OCI-LY3 (cell line): ENCODE measurements around the gene CCDC69.

ENCODE experiments used
- H2AFZ ChIP-seq: fragments of 200-600, 300-600 bp; shearing (Covaris generic); 2 replicates; pipeline ENCODE4 v1.6.0; 2014; ENCODE audit warnings: antibody characterized with exemption, low read depth, low read length
- H3K27ac ChIP-seq: fragments of 200-600, 300-600 bp; sonication (generic); 2 replicates; pipeline ENCODE4 v1.5.1; 2014; ENCODE audit warnings: mild to moderate bottlenecking, low read length, moderate library complexity, mixed read lengths
- H3K27me3 ChIP-seq: fragments of 200-600, 300-600 bp; sonication (generic); 2 replicates; pipeline ENCODE4 v1.6.1; 2014; ENCODE audit warnings: low read depth, low read length, mixed read lengths
- H3K36me3 ChIP-seq: fragments of 200-600, 300-600 bp; sonication (generic); replicated peaks from 2 replicates; pipeline ENCODE3; 2014; ENCODE audit warnings: low read depth, low read length, mixed read lengths
- H3K4me1 ChIP-seq: fragments of 300-600, 200-600 bp; sonication (generic); 2 replicates; pipeline ENCODE4 v1.6.1; 2014; ENCODE audit warnings: low read length, mixed read lengths
- H3K4me2 ChIP-seq: fragments of 200-600, 300-600 bp; sonication (generic); 2 replicates; pipeline ENCODE4 v1.6.1; 2014; ENCODE audit warnings: low read length, mixed read lengths
- H3K4me3 ChIP-seq: fragments of 300-600, 200-600 bp; sonication (generic); 2 replicates; pipeline ENCODE4 v1.5.1; 2014; ENCODE audit warnings: antibody characterized with exemption, mild to moderate bottlenecking, low read length, moderate library complexity
- H3K79me2 ChIP-seq: fragments of 300-600, 200-600 bp; shearing (Covaris generic); 2 replicates; pipeline ENCODE4 v1.6.1; 2014; ENCODE audit warnings: mild to moderate bottlenecking, low read length, mixed read lengths
- H3K9ac ChIP-seq: fragments of 300-600, 200-600 bp; shearing (Covaris generic); 2 replicates; pipeline ENCODE4 v1.6.0; 2014; ENCODE audit warnings: mild to moderate bottlenecking, low read length, moderate library complexity
- H3K9me3 ChIP-seq: fragments of 200-600, 300-600 bp; shearing (Covaris generic); 2 replicates; pipeline ENCODE4 v1.6.1; 2014; ENCODE audit warnings: low read length, mixed read lengths; ENCODE audit not compliant: insufficient read depth
- H4K20me1 ChIP-seq: fragments of 200-600, 300-600 bp; sonication (generic); 2 replicates; pipeline ENCODE4 v1.6.1; 2016; ENCODE audit warnings: low read length, mixed read lengths; ENCODE audit not compliant: insufficient read depth
- CTCF ChIP-seq: fragments of 200-600, 300-600 bp; sonication (generic); IDR thresholded peaks from 2 replicates; pipeline ENCODE4 v1.5.1; 2014; ENCODE audit warnings: antibody characterized with exemption, low read length, low read depth
- EZH2phosphoT487 ChIP-seq: fragments of 200-600 bp; shearing (Covaris generic); IDR thresholded peaks from 2 replicates; pipeline ENCODE4 v1.6.1; 2018; ENCODE audit warnings: antibody characterized with exemption, mixed run types, low read depth

CCDC69 gene

GRCh38 chr5:151167022-151167421 lies 56.9 kb downstream of the CCDC69 start:
- no peaks in the 10 kb centered on the region for H4K20me1 ChIP-seq
- H3K79me2 ChIP-seq = no peaks in the 10 kb centered on the region
- no peak for TF ChIP-seq EZH2phosphoT487
- no peak for TF ChIP-seq CTCF
- no peak overlapping the region for H2AFZ ChIP-seq
- no peak overlapping the region for H3K9ac ChIP-seq
- no peaks in the 10 kb centered on the region for H3K36me3 ChIP-seq
- H3K27me3 ChIP-seq = no peaks in the 10 kb centered on the region
- H3K4me1 ChIP-seq = peaks cover 7% of the 10 kb centered on the region
- H3K9me3 ChIP-seq = no peaks in the 10 kb centered on the region
- no peak overlapping the region for H3K4me2 ChIP-seq
- no peak overlapping the region for H3K27ac ChIP-seq
- no peak overlapping the region for H3K4me3 ChIP-seq

DNA sequence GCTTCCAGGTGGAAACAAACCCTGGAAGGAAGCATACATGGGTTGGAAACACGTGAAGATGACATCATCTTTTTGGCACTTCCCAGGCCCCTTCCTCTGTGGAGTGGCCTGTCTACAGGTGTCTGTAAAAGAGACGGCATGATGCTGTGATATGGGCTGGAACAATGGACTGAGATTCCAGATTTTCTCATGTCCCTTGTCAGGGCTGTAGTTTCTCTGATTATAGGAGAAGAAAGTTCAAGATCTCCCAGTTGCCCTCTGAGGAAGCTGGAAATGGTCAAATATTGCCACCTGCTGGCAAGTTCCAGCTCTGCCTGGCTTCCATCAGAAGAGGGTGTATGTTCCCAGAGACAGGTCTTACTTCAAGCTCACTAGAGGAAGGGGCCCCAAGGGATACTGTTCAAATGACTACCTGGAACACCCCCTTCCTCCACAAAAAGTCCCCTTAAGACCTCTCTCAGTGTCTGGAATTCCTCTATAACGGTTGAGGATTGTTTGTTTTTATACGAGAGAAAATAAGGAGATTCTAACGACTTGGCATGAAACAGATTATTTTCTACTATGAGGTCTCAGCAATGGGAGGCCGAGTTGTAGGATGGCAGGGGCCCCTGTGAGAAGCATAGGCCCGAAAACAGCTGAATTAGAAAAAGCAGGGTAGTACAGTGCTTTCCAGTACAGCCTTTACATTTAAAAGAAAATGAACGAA lies 59.1 kb downstream of the CCDC69 start:
- Histone ChIP-seq H3K27me3 (peaks cover 11% of the 10 kb centered on the region), H3K4me2 (peak overlapping the region; percentile 32; the same call in 1 of the 2 replicates), H3K27ac (no peak overlapping the region), H3K79me2 (no peaks in the 10 kb centered on the region), H4K20me1 (no peaks in the 10 kb centered on the region), H3K4me3 (no peak overlapping the region), H3K9ac (no peak overlapping the region), H2AFZ (no peak overlapping the region), H3K36me3 (no peaks in the 10 kb centered on the region), H3K9me3 (no peaks in the 10 kb centered on the region), H3K4me1 (peaks cover 11% of the 10 kb centered on the region)
- TF ChIP-seq CTCF = peak; percentile 87
- no peak for TF ChIP-seq EZH2phosphoT487

DNA sequence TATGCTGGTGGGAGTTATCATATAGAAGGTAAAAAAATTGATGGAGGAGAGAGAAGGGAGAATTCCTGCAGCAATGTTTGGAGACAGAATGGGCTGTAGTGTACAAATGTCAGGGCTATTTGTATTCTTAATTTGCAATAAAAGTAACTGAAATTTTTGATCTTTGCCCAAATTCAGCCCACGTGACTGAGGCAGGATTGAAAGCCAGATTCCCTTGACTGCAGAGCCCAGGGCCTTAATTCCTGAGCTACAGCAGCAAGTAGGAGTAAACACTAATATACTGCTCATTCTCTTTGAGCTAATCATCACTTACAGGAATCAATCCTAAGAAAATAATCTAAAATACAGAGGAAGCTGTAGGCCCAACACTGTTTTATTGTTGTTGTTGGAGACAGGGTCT lies 61.1 kb downstream of the CCDC69 start:
- H2AFZ ChIP-seq = no peak overlapping the region
- peaks cover 22% of the 10 kb centered on the region for H3K4me1 ChIP-seq
- no peak overlapping the region for H3K27ac ChIP-seq
- H4K20me1 ChIP-seq = no peaks in the 10 kb centered on the region
- peaks cover 22% of the 10 kb centered on the region for H3K27me3 ChIP-seq
- H3K4me2 ChIP-seq = no peak overlapping the region
- no peak overlapping the region for H3K4me3 ChIP-seq
- no peaks in the 10 kb centered on the region for H3K36me3 ChIP-seq
- TF ChIP-seq CTCF (no peak), EZH2phosphoT487 (no peak)
- no peak overlapping the region for H3K9ac ChIP-seq
- H3K79me2 ChIP-seq = no peaks in the 10 kb centered on the region
- no peaks in the 10 kb centered on the region for H3K9me3 ChIP-seq

DNA sequence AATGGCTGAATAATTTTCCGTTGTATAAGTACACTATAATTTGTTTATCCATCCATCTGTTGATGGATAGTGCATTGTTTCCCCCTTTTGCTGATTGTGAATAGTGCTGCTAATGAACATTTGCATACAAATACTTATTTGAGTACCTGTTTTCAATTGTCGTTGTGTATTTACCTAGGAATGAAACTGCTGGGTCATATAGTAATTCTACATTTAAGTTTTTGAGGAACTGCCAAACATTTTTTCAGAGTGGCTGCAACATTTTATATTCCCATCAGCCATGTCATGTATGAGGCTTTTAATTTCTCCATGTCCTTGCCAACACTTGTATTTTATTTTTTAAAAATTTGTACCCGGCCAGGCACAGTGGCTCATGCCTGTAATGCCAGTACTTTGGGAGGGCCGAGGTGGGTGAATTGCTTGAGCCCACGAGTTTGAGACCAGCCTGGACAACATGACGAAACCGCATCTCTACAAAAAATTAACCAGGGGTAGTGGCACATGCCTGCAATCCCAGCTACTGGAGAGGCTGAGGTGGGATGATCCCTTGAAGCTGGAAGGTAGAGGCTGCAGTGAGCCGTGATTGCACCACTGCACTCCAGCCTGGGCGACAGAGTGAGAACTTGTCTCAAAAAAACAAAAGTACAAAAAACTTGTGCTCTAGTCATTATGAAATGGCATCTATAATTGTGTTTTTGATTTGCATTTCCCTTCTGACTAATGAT lies 64.1 kb downstream of the CCDC69 start:
- Histone ChIP-seq H3K9me3 (no peaks in the 10 kb centered on the region), H3K9ac (no peak overlapping the region), H4K20me1 (no peaks in the 10 kb centered on the region), H3K27me3 (peaks cover 31% of the 10 kb centered on the region), H3K79me2 (no peaks in the 10 kb centered on the region), H3K4me3 (no peak overlapping the region), H2AFZ (no peak overlapping the region), H3K4me1 (peaks cover 34% of the 10 kb centered on the region), H3K36me3 (no peaks in the 10 kb centered on the region), H3K27ac (no peak overlapping the region), H3K4me2 (peak overlapping the region; percentile 49)
- no peak for TF ChIP-seq CTCF
- TF ChIP-seq EZH2phosphoT487 = no peak
